GM19099 (cell line): ENCODE results near the gene LAMTOR5.

Source experiments
- POLR2A ChIP-seq: IDR thresholded peaks from 3 replicates; pipeline ENCODE4 v1.6.1; 2011; ENCODE audit warnings: low read depth; ENCODE audit not compliant: insufficient read length; ENCODE audit errors: extremely low read depth

LAMTOR5 gene

GRCh38 chr1:110370827-110371226 lies 36.7 kb downstream of the LAMTOR5 start:
- TF ChIP-seq POLR2A = no peak

GRCh38 chr1:110364221-110364620 lies 43.3 kb downstream of the LAMTOR5 start:
- no peak for TF ChIP-seq POLR2A

GRCh38 chr1:110361856-110362255 lies 45.6 kb downstream of the LAMTOR5 start:
- no peak for TF ChIP-seq POLR2A

- no peak for TF ChIP-seq POLR2A
Measured at GRCh38 chr1:110360431-110360830, 47.1 kb downstream of the LAMTOR5 start.

GRCh38 chr1:110356379-110356778 lies 51.1 kb downstream of the LAMTOR5 start:
- TF ChIP-seq POLR2A = no peak

- no peak for TF ChIP-seq POLR2A
Measured at GRCh38 chr1:110355321-110355720, 52.2 kb downstream of the LAMTOR5 start.
